Activated CD4-positive, alpha-beta T cell treated with anti-CD3 and anti-CD28 coated beads, Interleukin-2, amount 50 U/mL, for 48 hours (primary cell): ENCODE results near the gene NID2.

Experiments
- DNase-seq, 2 experiments: peaks; one replicate each; pipeline ENCODE4 v3.0.0-alpha.2; 2020

Gene NID2

GRCh38 chr14:52052288-52052943 lies 16.4 kb downstream of the NID2 start:
- DNase-seq, result no peak

- DNase-seq, result no peak
Observed at GRCh38 chr14:52051871-52052270, 17.0 kb downstream of the NID2 start.

GRCh38 chr14:52051251-52051650 lies 17.6 kb downstream of the NID2 start:
- DNase-seq, result no peak

- no peak for DNase-seq
Observed at GRCh38 chr14:52049721-52050588, 18.9 kb downstream of the NID2 start.

GRCh38 chr14:52049271-52049670 lies 19.6 kb downstream of the NID2 start:
- DNase-seq, result no peak

GRCh38 chr14:52048641-52049204 lies 20.1 kb downstream of the NID2 start:
- DNase-seq, result no peak

GRCh38 chr14:52048116-52048515 lies 20.7 kb downstream of the NID2 start:
- DNase-seq, result no peak

- no peak for DNase-seq
Observed at GRCh38 chr14:52046376-52046917, 22.4 kb downstream of the NID2 start.

- DNase-seq, result peak in 1 of 2 experiments; percentile 25
Observed at GRCh38 chr14:52044791-52045522, 23.9 kb downstream of the NID2 start.

- peak; percentile 51 to 60 for DNase-seq
Observed at GRCh38 chr14:52043690-52044089, 25.2 kb downstream of the NID2 start.

- no peak for DNase-seq
Observed at GRCh38 chr14:52042371-52043289, 26.2 kb downstream of the NID2 start.

- no peak for DNase-seq
Observed at GRCh38 chr14:52040598-52040997, 28.3 kb downstream of the NID2 start.

DNA sequence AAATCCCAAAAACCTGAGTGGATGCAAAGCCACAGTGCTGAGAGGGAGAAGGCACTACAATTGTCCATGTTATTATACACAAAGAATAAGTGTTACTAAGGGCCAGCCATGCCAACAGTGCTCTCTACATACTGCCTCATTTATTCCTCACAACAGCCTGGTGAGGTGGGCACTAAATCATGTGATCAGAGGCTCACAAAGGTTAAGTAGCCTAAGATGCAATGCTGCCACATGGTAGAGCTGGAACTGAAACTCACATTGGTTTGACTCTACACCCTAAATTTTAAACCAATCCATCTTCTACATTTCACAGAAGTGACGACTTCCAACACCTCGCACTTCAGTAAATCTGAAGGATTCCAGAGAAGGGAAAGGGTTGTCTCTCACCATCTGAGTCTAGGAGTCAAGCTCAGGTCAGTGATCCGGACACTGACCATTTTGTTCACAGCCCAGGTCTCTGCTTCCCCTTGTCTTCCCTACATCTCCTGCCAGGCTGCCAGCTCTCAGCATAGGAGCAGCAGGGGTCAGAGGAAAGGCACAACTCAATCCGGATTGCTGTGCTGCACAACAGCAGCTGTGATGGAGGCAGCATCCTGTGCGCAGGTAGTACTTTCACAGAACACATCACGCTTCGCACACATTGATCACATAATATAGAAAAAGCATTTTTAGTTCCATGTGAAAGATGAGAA lies 29.6 kb downstream of the NID2 start:
- DNase-seq, result no peak

DNA sequence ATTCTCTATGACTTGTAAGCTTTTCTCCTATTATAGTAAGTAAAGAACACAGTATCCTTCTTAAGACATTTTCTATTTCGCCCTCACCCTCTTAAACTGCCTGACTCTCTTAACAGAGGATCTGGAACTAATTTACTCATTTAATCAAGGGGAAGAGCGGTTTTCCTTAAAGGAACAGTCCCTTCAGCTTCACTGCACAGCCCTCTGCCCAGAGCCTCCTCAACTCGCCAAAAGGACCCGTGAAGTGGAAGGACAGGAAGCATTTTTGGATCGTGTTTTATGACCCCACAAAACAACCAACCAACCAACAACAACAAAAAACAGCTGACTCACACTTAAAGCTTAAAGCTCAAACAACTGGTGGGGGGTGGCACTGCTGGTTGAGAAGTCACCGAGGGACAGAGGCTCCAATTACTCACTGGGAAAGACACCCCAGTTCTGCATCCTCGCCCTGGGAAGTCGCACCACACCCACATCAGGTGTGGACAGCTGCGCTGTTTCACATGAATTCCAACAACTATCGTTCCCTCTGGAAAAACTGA lies 35.7 kb downstream of the NID2 start:
- DNase-seq, result no peak

GRCh38 chr14:52032204-52032801 lies 36.6 kb downstream of the NID2 start:
- no peak for DNase-seq

DNA sequence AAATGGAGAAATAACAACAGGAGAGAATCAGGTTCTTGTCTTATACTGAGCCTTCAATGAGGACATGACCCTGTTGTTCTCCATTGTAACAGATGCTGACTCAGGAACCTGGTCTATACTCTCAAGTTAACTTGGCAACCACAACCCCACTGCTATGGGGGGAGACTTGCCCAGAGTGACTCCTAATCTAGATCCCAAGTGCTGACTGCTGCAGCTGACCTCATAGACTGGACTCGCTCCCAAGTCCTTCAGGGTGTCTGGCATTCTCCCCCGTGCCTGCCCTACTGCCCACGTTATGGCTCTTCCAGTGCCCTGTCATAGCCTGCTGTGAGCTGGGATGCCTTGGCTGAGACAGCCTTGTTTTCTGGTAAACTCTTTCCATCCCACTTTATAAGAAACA lies 37.1 kb downstream of the NID2 start:
- DNase-seq, result no peak

GRCh38 chr14:52029881-52030280 lies 39.0 kb downstream of the NID2 start:
- DNase-seq, result no peak

- no peak for DNase-seq
Observed at GRCh38 chr14:52026901-52027300, 42.0 kb downstream of the NID2 start.

DNA sequence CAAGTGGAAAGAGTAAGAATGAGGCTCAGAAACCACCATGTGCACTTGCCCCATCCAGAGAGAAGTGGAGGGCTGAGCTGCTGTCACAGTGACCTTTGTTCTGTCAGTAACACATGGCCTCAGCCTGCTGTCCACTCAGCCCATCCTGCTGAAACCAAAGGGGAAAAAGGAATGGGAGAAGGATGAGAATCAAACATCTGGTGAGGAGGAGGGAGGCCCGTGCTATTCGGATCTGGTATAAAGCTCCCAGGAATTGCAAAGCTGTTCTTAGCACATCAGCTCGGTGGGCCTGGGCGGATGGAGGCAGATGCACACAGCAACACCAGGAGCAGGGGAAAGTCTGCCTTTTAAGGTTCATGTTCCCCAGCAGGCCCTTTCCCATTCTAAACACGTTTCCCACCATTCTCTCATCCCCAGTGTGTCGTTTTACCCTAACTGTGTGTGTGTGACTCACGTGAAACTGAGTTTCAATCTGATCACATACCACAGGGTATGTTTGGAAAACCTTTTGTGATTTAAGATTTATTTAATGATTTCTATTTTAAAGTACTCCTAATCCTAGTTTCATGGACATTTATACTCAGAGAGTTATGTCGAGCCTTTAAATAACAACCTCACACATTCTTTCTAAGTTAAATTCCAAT lies 42.7 kb downstream of the NID2 start:
- DNase-seq, result no peak

- DNase-seq, result no peak
Observed at GRCh38 chr14:52025310-52025709, 43.5 kb downstream of the NID2 start.
